Ovary (tissue), 9 donors: ENCODE measurements around the gene CENPX. TPM values are rescaled to one million over a fixed set of nuclear protein-coding genes. Genes with fewer than 3 reads are reported as not detected.

Experiments
- polyA plus RNA-seq, 2 donors: library from polyadenylated mRNA; stranded (reverse); fragments of 200-250 nt in 1 of 2; fragments of 350-450 nt in 1 of 2; fragmentation: Illumina TruSeq in 1 of 2; extraction: RNeasy Lipid Tissue Mini Kit (QIAGEN cat#74804) in 1 of 2; gene quantifications; one replicate each; pipeline ENCODE4 v1.2.3, GENCODE V29; 2013 to 2014
- total RNA-seq, 7 donors: library from RNA; depleted of rRNA in 2 of 7; stranded (reverse); fragments of >200 nt in 2 of 7; fragmentation: NEBNext Ultra II Directional in 3 of 7; extraction: Animal tissue kit (Norgen Biotek cat#: 25700) in 3 of 7; gene quantifications; one replicate each; pipeline versions ENCODE4 v1.1.0 to v1.2.4, GENCODE V29; 2016 to 2023
- donor health status: DM: no; HTN: no; CAD: no; lungs with moderate emphysema.
- donor health status: DM: no; HTN: no; CAD: no.
- donor health status: Bipolar disorder and iron deficiency.
- donor health status: DM: yes; HTN: yes; CAD: no.
- donor health status: DM: no; HTN: no; CAD: no.
- donor health status: DM: yes; HTN: yes; CAD: no.

Gene CENPX
- total and polyA plus RNA-seq, 9 donors: 3.3 to 68.8 (median 35.3) TPM

Other genes starting within 250 kb of the CENPX start
- gene GCGR, start 218.7 kb downstream of the CENPX start, total RNA-seq: not detected
- not detected for gene GCGR, start 218.7 kb downstream of the CENPX start, polyA plus RNA-seq
- 100 to 1,000 TPM in 3 of 7 donors, 10 to 100 TPM in 4; 81.1 to 135 (median 97.0) TPM for gene MCRIP1, start 189.6 kb downstream of the CENPX start, total RNA-seq
- 100 to 1,000 TPM in 1 of 2 donors, under 1 TPM in 1; 0.30 to 129 TPM for gene MCRIP1, start 189.6 kb downstream of the CENPX start, polyA plus RNA-seq
- not detected for gene PPP1R27, start 187.8 kb downstream of the CENPX start, total RNA-seq
- gene PPP1R27, start 187.8 kb downstream of the CENPX start, polyA plus RNA-seq: under 1 TPM in 1 of 2 donors, not detected in 1; 0.22 TPM
- gene P4HB, start 162.3 kb downstream of the CENPX start, total RNA-seq: 100 to 1,000 TPM; 230 to 435 (median 312) TPM
- 1,000 to 10,000 TPM in 1 of 2 donors, 100 to 1,000 TPM in 1; 222 to 2,080 TPM for gene P4HB, start 162.3 kb downstream of the CENPX start, polyA plus RNA-seq
- 100 to 1,000 TPM in 6 of 7 donors, 10 to 100 TPM in 1; 52.0 to 455 (median 318) TPM for gene ARHGDIA, start 151.5 kb downstream of the CENPX start, total RNA-seq
- gene ARHGDIA, start 151.5 kb downstream of the CENPX start, polyA plus RNA-seq: 100 to 1,000 TPM in 1 of 2 donors, 10 to 100 TPM in 1; 65.8 to 158 TPM
- 100 to 1,000 TPM in 1 of 7 donors, 10 to 100 TPM in 6; 27.2 to 160 (median 58.5) TPM for gene ALYREF, start 131.3 kb downstream of the CENPX start, total RNA-seq
- 10 to 100 TPM; 14.2 to 34.1 TPM for gene ALYREF, start 131.3 kb downstream of the CENPX start, polyA plus RNA-seq
- 100 to 1,000 TPM in 1 of 7 donors, 10 to 100 TPM in 6; 49.4 to 135 (median 81.0) TPM for gene ANAPC11, start 131.2 kb downstream of the CENPX start, total RNA-seq
- 100 to 1,000 TPM in 1 of 2 donors, 1 to 10 TPM in 1; 6.1 to 132 TPM for gene ANAPC11, start 131.2 kb downstream of the CENPX start, polyA plus RNA-seq
- 1 to 10 TPM in 5 of 7 donors, under 1 TPM in 2; 0.67 to 3.1 (median 1.4) TPM for gene NPB, start 120.6 kb downstream of the CENPX start, total RNA-seq
- 1 to 10 TPM in 1 of 2 donors, under 1 TPM in 1; 0.43 to 1.3 TPM for gene NPB, start 120.6 kb downstream of the CENPX start, polyA plus RNA-seq
- 10 to 100 TPM; 12.6 to 71.4 (median 25.7) TPM for gene PCYT2, start 111.5 kb downstream of the CENPX start, total RNA-seq
- 10 to 100 TPM; 20.6 to 29.7 TPM for gene PCYT2, start 111.5 kb downstream of the CENPX start, polyA plus RNA-seq
- 10 to 100 TPM; 12.6 to 17.7 (median 15.5) TPM for gene SIRT7, start 104.7 kb downstream of the CENPX start, total RNA-seq
- 10 to 100 TPM in 1 of 2 donors, 1 to 10 TPM in 1; 3.4 to 15.2 TPM for gene SIRT7, start 104.7 kb downstream of the CENPX start, polyA plus RNA-seq
- 10 to 100 TPM; 10.6 to 21.1 (median 16.3) TPM for gene MAFG, start 95.1 kb downstream of the CENPX start, total RNA-seq
- 10 to 100 TPM in 1 of 2 donors, 1 to 10 TPM in 1; 9.5 to 11.8 TPM for gene MAFG, start 95.1 kb downstream of the CENPX start, polyA plus RNA-seq
- 100 to 1,000 TPM in 1 of 7 donors, 10 to 100 TPM in 2, 1 to 10 TPM in 4; 1.5 to 119 (median 9.4) TPM for gene PYCR1, start 85.6 kb downstream of the CENPX start, total RNA-seq
- 1 to 10 TPM; 6.1 to 8.1 TPM for gene PYCR1, start 85.6 kb downstream of the CENPX start, polyA plus RNA-seq
- gene MYADML2, start 75.6 kb downstream of the CENPX start, total RNA-seq: not detected
- not detected for gene MYADML2, start 75.6 kb downstream of the CENPX start, polyA plus RNA-seq
- gene NOTUM, start 61.7 kb downstream of the CENPX start, total RNA-seq: under 1 TPM in 3 of 7 donors, not detected in 4; 0.20 to 0.36 (median 0.24) TPM
- gene NOTUM, start 61.7 kb downstream of the CENPX start, polyA plus RNA-seq: under 1 TPM in 1 of 2 donors, not detected in 1; 0.05 TPM
- gene ASPSCR1, start 45.2 kb downstream of the CENPX start, total RNA-seq: 10 to 100 TPM; 18.0 to 39.9 (median 25.8) TPM
- 10 to 100 TPM in 1 of 2 donors, 1 to 10 TPM in 1; 1.6 to 24.3 TPM for gene ASPSCR1, start 45.2 kb downstream of the CENPX start, polyA plus RNA-seq
- gene LRRC45, start 427 bp upstream of the CENPX start, total RNA-seq: 10 to 100 TPM in 1 of 7 donors, 1 to 10 TPM in 6; 3.5 to 16.4 (median 7.1) TPM
- gene LRRC45, start 427 bp upstream of the CENPX start, polyA plus RNA-seq: 1 to 10 TPM in 1 of 2 donors, under 1 TPM in 1; 0.67 to 8.0 TPM
- gene RAC3, start 8.8 kb upstream of the CENPX start, total RNA-seq: 1 to 10 TPM; 1.2 to 7.8 (median 3.3) TPM
- gene RAC3, start 8.8 kb upstream of the CENPX start, polyA plus RNA-seq: 1 to 10 TPM in 1 of 2 donors, under 1 TPM in 1; 0.40 to 5.8 TPM
- gene DCXR, start 14.8 kb upstream of the CENPX start, total RNA-seq: 100 to 1,000 TPM in 6 of 7 donors, 10 to 100 TPM in 1; 87.6 to 217 (median 131) TPM
- 100 to 1,000 TPM in 1 of 2 donors, 10 to 100 TPM in 1; 16.7 to 144 TPM for gene DCXR, start 14.8 kb upstream of the CENPX start, polyA plus RNA-seq
- gene RFNG, start 28.9 kb upstream of the CENPX start, total RNA-seq: 10 to 100 TPM; 33.3 to 53.0 (median 44.7) TPM
- 10 to 100 TPM; 20.9 to 61.3 TPM for gene RFNG, start 28.9 kb upstream of the CENPX start, polyA plus RNA-seq
- 10 to 100 TPM; 48.8 to 96.2 (median 80.1) TPM for gene GPS1, start 29.0 kb upstream of the CENPX start, total RNA-seq
- 10 to 100 TPM; 12.4 to 77.8 TPM for gene GPS1, start 29.0 kb upstream of the CENPX start, polyA plus RNA-seq
- 10 to 100 TPM; 40.1 to 72.4 (median 67.7) TPM for gene DUS1L, start 42.9 kb upstream of the CENPX start, total RNA-seq
- 10 to 100 TPM; 15.0 to 62.5 TPM for gene DUS1L, start 42.9 kb upstream of the CENPX start, polyA plus RNA-seq
- gene FASN, start 75.4 kb upstream of the CENPX start, total RNA-seq: 100 to 1,000 TPM in 1 of 7 donors, 10 to 100 TPM in 5, 1 to 10 TPM in 1; 9.8 to 168 (median 53.8) TPM
- 10 to 100 TPM in 1 of 2 donors, 1 to 10 TPM in 1; 1.3 to 16.0 TPM for gene FASN, start 75.4 kb upstream of the CENPX start, polyA plus RNA-seq
- 10 to 100 TPM; 22.9 to 65.0 (median 41.9) TPM for gene CCDC57, start 190.0 kb upstream of the CENPX start, total RNA-seq
- gene CCDC57, start 190.0 kb upstream of the CENPX start, polyA plus RNA-seq: 10 to 100 TPM in 1 of 2 donors, 1 to 10 TPM in 1; 7.7 to 22.2 TPM
- 10 to 100 TPM; 10.5 to 23.2 (median 18.0) TPM for gene SLC16A3, start 206.2 kb upstream of the CENPX start, total RNA-seq
- 1 to 10 TPM; 3.5 to 5.0 TPM for gene SLC16A3, start 206.2 kb upstream of the CENPX start, polyA plus RNA-seq